B cell (primary cell): ENCODE data around the gene MAP3K6. TPM values are rescaled to one million over a fixed set of nuclear protein-coding genes. Genes with fewer than 3 reads are reported as not detected.

ENCODE experiments used
- ATAC-seq: fragments of 200-7000 bp; cut with Tn5 transposase; one replicate; pipeline ENCODE4 v1.10.0; 2021; ENCODE audit warnings: low read depth, mild to moderate bottlenecking, moderate number of reproducible peaks, moderate library complexity
- CTCF ChIA-PET: fragments of 350-600 bp; sonication (Branson Sonifier 250); formaldehyde crosslinking; loops from one replicate; lab custom pipeline; 2021; ENCODE audit warnings: antibody characterized with exemption, inconsistent platforms; lab: Charles Lee
- POLR2A ChIA-PET: fragments of 350-600 bp; sonication (Branson Sonifier 250); formaldehyde crosslinking; loops from one replicate; lab custom pipeline; 2021; ENCODE audit warnings: antibody characterized with exemption; lab: Charles Lee
- DNase-seq: peaks from one replicate; pipeline ENCODE4 v3.0.0; 2013
- H2AFZ ChIP-seq: 2 replicates; pipeline ENCODE4 v1.6.1; 2012; ENCODE audit warnings: mild to moderate bottlenecking, low read depth, low read length; ENCODE audit not compliant: insufficient read depth, poor library complexity, severe bottlenecking
- H3K27ac ChIP-seq, 2 donors: 1 replicate in 1 of 2; 2 replicates in 1 of 2; pipeline ENCODE4 v1.5.1; 2012 to 2013; ENCODE audit warnings: low read length in 2 of 2, mild to moderate bottlenecking in 2 of 2, moderate library complexity in 1 of 2
- H3K27me3 ChIP-seq, 4 experiments: fragments of 200-600 bp in 1 of 4; sonication (generic) in 1 of 4; replicated peaks in 1 of 4; 1 replicate in 2 of 4; 2 replicates in 2 of 4; pipeline versions ENCODE4 v1.6.1 to v1.7.0; 2013 to 2016; ENCODE audit warnings: low read length in 3 of 4, mild to moderate bottlenecking in 2 of 4, mixed read lengths in 1 of 4, moderate library complexity in 1 of 4; ENCODE audit not compliant: insufficient read depth in 4 of 4, control insufficient read depth in 3 of 4; ENCODE audit errors: control extremely low read depth in 1 of 4
- H3K36me3 ChIP-seq, 2 experiments: replicated peaks in 1 of 2; 1 replicate in 1 of 2; 2 replicates in 1 of 2; pipeline versions ENCODE4 v1.6.1 to v1.7.1; 2013; ENCODE audit warnings: low read length in 1 of 2; ENCODE audit not compliant: insufficient read depth in 2 of 2, control insufficient read depth in 1 of 2; ENCODE audit errors: control extremely low read depth in 1 of 2, extremely low read depth in 1 of 2
- H3K4me1 ChIP-seq, 2 donors: fragments of 200-600 bp in 1 of 2; sonication (generic) in 1 of 2; 1 replicate in 1 of 2; 2 replicates in 1 of 2; pipeline versions ENCODE4 v1.5.1 to v1.6.1; 2013 to 2017; ENCODE audit warnings: low read length in 2 of 2; ENCODE audit not compliant: control insufficient read depth in 2 of 2, insufficient read depth in 2 of 2
- H3K4me2 ChIP-seq: replicated peaks from 2 replicates; pipeline ENCODE3; 2012; ENCODE audit warnings: mild to moderate bottlenecking, low read depth, low read length; ENCODE audit not compliant: poor library complexity, severe bottlenecking
- H3K4me3 ChIP-seq, 5 experiments: fragments of 200-600 bp in 1 of 5; sonication (generic) in 1 of 5; 1 replicate in 3 of 5; 2 replicates in 2 of 5; pipeline versions ENCODE4 v1.5.1 to v1.7.0; 2011 to 2016; ENCODE audit warnings: low read length in 4 of 5, mild to moderate bottlenecking in 4 of 5, low read depth in 2 of 5, control low read depth in 1 of 5, moderate library complexity in 1 of 5; ENCODE audit not compliant: insufficient read depth in 1 of 5; ENCODE audit errors: control extremely low read depth in 1 of 5, extremely low read depth in 1 of 5
- H3K79me2 ChIP-seq: fragments of 200-600 bp; sonication (generic); one replicate; pipeline ENCODE4 v1.6.0; 2016; ENCODE audit warnings: low read length; ENCODE audit not compliant: control insufficient read depth, insufficient read depth
- H3K9ac ChIP-seq: fragments of 200-600 bp; sonication (generic); 2 replicates; pipeline ENCODE4 v1.6.1; 2017; ENCODE audit warnings: mild to moderate bottlenecking, low read length, moderate library complexity
- H3K9me3 ChIP-seq, 3 donors: one replicate each; pipeline versions ENCODE4 v1.6.1 to v1.7.1; 2013; ENCODE audit warnings: low read length in 2 of 3; ENCODE audit not compliant: control insufficient read depth in 2 of 3, insufficient read depth in 1 of 3; ENCODE audit errors: control extremely low read depth in 1 of 3
- H4K20me1 ChIP-seq: 2 replicates; pipeline ENCODE4 v1.6.0; 2012; ENCODE audit warnings: mild to moderate bottlenecking, low read length; ENCODE audit not compliant: insufficient read depth, control insufficient read depth, poor library complexity, severe bottlenecking
- H3K27ac Mint-ChIP-seq: one replicate; pipeline ENCODE4 v1.8.0; 2021; ENCODE audit warnings: mixed read lengths
- H3K27me3 Mint-ChIP-seq: one replicate; pipeline ENCODE4 v1.8.0; 2021; ENCODE audit warnings: mixed read lengths
- H3K4me1 Mint-ChIP-seq: one replicate; pipeline ENCODE4 v1.8.0; 2021; ENCODE audit warnings: mixed read lengths
- H3K4me3 Mint-ChIP-seq: one replicate; pipeline ENCODE4 v1.8.0; 2021; ENCODE audit warnings: mixed read lengths
- H3K9me3 Mint-ChIP-seq: one replicate; pipeline ENCODE4 v1.8.0; 2022; ENCODE audit warnings: mixed read lengths; ENCODE audit not compliant: insufficient read depth
- CTCF ChIP-seq: fragments of 200-600 bp; IDR thresholded peaks from one replicate; pipeline ENCODE4 v1.8.0; 2022; ENCODE audit warnings: antibody characterized with exemption, mild to moderate bottlenecking
- EZH2 ChIP-seq: IDR thresholded peaks from 2 replicates; pipeline ENCODE4 v1.6.1; 2012; ENCODE audit warnings: borderline replicate concordance, low read depth, mild to moderate bottlenecking, moderate library complexity, low read length; ENCODE audit not compliant: insufficient read depth, poor library complexity, severe bottlenecking
- WGBS: methylation state at CpG from one replicate; pipeline ENCODE4 v1.1.5; 2013; ENCODE audit warnings: missing lambda C conversion rate; ENCODE audit not compliant: insufficient coverage; 5-methylcytosine and 5-hydroxymethylcytosine counted together
- intact Hi-C: fragments of 100-400 bp; cut with micrococcal nuclease; formaldehyde crosslinking; loops from one replicate; pipeline ENCODE4 v1.10.0; 2022
- polyA plus RNA-seq: library from polyadenylated mRNA; depleted of rRNA; stranded (reverse); fragments of >200 nt; gene quantifications from 2 replicates; pipeline ENCODE4 v1.2.3, GENCODE V29; 2012
- total RNA-seq, 2 donors: library from RNA; stranded (reverse); fragments of 120-200 nt in 1 of 2; gene quantifications; 1 replicate in 1 of 2; 2 replicates in 1 of 2; pipeline versions ENCODE4 v1.2.3 to v1.2.4, GENCODE V29; 2013 to 2022

Gene MAP3K6
- total and polyA plus RNA-seq, 2 donors (not counting 1 experiment from before 2014, with no cell fraction given) = 9.4 to 11.0 TPM

- Mint-ChIP-seq H3K4me1 (peaks cover 42% of the 10 kb centered on the region), H3K27ac (peak overlapping the region; percentile 10), H3K27me3 (no peaks in the 10 kb centered on the region), H3K9me3 (no peaks in the 10 kb centered on the region), H3K4me3 (no peak overlapping the region)
- TF ChIP-seq CTCF (no peak), EZH2 (no peak)
- no peak overlapping the region for H3K4me3 ChIP-seq
- no peaks in the 10 kb centered on the region for H3K36me3 ChIP-seq
- no peaks in the 10 kb centered on the region for H4K20me1 ChIP-seq
- peaks cover 34 to 48% of the 10 kb centered on the region in 2 donors for H3K4me1 ChIP-seq
- H3K27ac ChIP-seq = no peak overlapping the region
- no peak overlapping the region for H2AFZ ChIP-seq
- intact Hi-C loops = no loop called here
- 88% methylated on average over 12 of the region's 13 CpGs for WGBS
- CTCF ChIA-PET = interaction anchor here (0.5 to 7.8 kb wide), 10 partner anchors 13 to 364 kb away, joined by 3 to 402 read pairs (median 4); partner anchors contain the start of gene AHDC1
- no peaks in the 10 kb centered on the region for H3K27me3 ChIP-seq
- DNase-seq (no peak), ATAC-seq (no peak)
- H3K79me2 ChIP-seq = no peaks in the 10 kb centered on the region
- no peaks in the 10 kb centered on the region for H3K9me3 ChIP-seq
- H3K4me2 ChIP-seq = no peak overlapping the region
- no peak overlapping the region for H3K9ac ChIP-seq
- POLR2A ChIA-PET = no interaction called here
These were observed 33.6 kb upstream of the MAP3K6 start for GRCh38 chr1:27400082-27400962.
